ENCODE measurements around the gene CTNNA1. TPM values are rescaled to one million over a fixed set of nuclear protein-coding genes. Genes with fewer than 3 reads are reported as not detected.

Gene CTNNA1
- total and polyA plus RNA-seq, 12 donors = 111 to 521 (median 347) TPM

GRCh38 chr5:138889994-138890393 is 136.8 kb downstream of the CTNNA1 start:
- intact Hi-C loops (cut with DNase I) = no loop called here
- peaks cover 0 to 32% of the 10 kb centered on the region in 2 donors for H3K36me3 ChIP-seq (replicated peaks in 1 of 2)
- H3K27me3 ChIP-seq = no peaks in the 10 kb centered on the region
- H3K27ac ChIP-seq = no peak overlapping the region
- no peaks in the 10 kb centered on the region for H3K9me3 ChIP-seq (replicated peaks in 1 of 3)
- TF ChIP-seq POLR2A (IDR thresholded peaks at IDR 0.05) (no peak), CTCF (IDR thresholded peaks at IDR 0.05) (no peak)
- H3K4me3 ChIP-seq = no peak overlapping the region
- H3K4me1 ChIP-seq (replicated peaks in 1 of 2) = peaks cover 4 to 11% of the 10 kb centered on the region in 2 donors
- DNase-seq = no peak

GRCh38 chr5:138890644-138891043 is 137.4 kb downstream of the CTNNA1 start:
- Histone ChIP-seq H3K36me3 (replicated peaks in 1 of 2) (peaks cover 0 to 32% of the 10 kb centered on the region in 2 donors), H3K27me3 (no peaks in the 10 kb centered on the region), H3K4me1 (replicated peaks in 1 of 2) (peaks cover 4% of the 10 kb centered on the region in 2 donors), H3K27ac (no peak overlapping the region), H3K9me3 (replicated peaks in 1 of 3) (no peaks in the 10 kb centered on the region), H3K4me3 (no peak overlapping the region)
- DNase-seq = no peak
- TF ChIP-seq CTCF (IDR thresholded peaks at IDR 0.05) = no peak
- TF ChIP-seq POLR2A (IDR thresholded peaks at IDR 0.05) = no peak
- intact Hi-C loops (cut with DNase I) = no loop called here

- 92 to 95% (median 94%) methylated on average over 1 of the region's 1 CpG for WGBS, 4 donors
- Histone ChIP-seq H3K4me1 (replicated peaks in 1 of 2) (peaks cover 7 to 20% of the 10 kb centered on the region in 2 donors), H3K9me3 (replicated peaks in 1 of 3) (no peaks in the 10 kb centered on the region), H3K36me3 (replicated peaks in 1 of 2) (no peaks in the 10 kb centered on the region), H3K27ac (no peak overlapping the region), H3K4me3 (no peak overlapping the region), H3K27me3 (no peaks in the 10 kb centered on the region)
- intact Hi-C loops (cut with DNase I) = no loop called here
- TF ChIP-seq POLR2A (IDR thresholded peaks at IDR 0.05) = no peak
- TF ChIP-seq CTCF (IDR thresholded peaks at IDR 0.05) = no peak
- DNase-seq = no peak
Measured at GRCh38 chr5:138895918-138896317, 142.7 kb downstream of the CTNNA1 start.

GRCh38 chr5:138898299-138898698 is 145.1 kb downstream of the CTNNA1 start:
- Histone ChIP-seq H3K9me3 (replicated peaks in 1 of 3) (no peaks in the 10 kb centered on the region), H3K4me1 (replicated peaks in 1 of 2) (peaks cover 7 to 20% of the 10 kb centered on the region in 2 donors), H3K27me3 (no peaks in the 10 kb centered on the region), H3K27ac (no peak overlapping the region), H3K36me3 (replicated peaks in 1 of 2) (no peaks in the 10 kb centered on the region), H3K4me3 (no peak overlapping the region)
- WGBS, 4 donors = 100% methylated on average over 1 of the region's 1 CpG
- no peak for DNase-seq
- TF ChIP-seq CTCF (IDR thresholded peaks at IDR 0.05) = no peak
- no peak for TF ChIP-seq POLR2A (IDR thresholded peaks at IDR 0.05)
- intact Hi-C loops (cut with DNase I) = no loop called here

Data from adrenal gland (tissue), 12 donors.